GM12874 (cell line): Measurements from ENCODE around the gene RGS6.
A peak's percentile ranks its signal among the peaks of the same experiment; 100 is the strongest.

ENCODE experiments used
- TF ChIP-seq, protein P1 (sequence below): IDR thresholded peaks from 2 replicates; pipeline ENCODE4 v1.5.1; 2011; ENCODE audit warnings: low read depth, mild to moderate bottlenecking, control low read depth, low read length, moderate library complexity; ENCODE audit not compliant: insufficient read depth

The RGS6 gene

DNA sequence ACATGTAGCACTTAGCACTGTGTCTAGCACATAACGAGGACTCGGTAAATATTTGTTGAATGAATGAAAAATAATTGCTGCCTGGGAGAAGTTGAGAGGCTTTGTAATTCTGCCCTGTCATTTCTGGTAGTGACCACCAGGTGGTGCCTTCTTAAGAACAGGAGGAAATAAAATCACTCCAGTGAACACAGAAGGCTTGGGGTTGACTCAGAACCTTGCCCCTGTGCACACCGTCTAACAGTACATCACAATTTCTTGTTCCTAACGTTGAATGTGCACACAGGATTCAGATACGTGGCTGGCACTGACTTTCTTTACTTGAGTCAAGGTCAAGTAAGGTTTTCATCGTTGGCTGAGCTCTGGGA lies 91.8 kb downstream of the RGS6 start:
- TF ChIP-seq, protein P1, sequence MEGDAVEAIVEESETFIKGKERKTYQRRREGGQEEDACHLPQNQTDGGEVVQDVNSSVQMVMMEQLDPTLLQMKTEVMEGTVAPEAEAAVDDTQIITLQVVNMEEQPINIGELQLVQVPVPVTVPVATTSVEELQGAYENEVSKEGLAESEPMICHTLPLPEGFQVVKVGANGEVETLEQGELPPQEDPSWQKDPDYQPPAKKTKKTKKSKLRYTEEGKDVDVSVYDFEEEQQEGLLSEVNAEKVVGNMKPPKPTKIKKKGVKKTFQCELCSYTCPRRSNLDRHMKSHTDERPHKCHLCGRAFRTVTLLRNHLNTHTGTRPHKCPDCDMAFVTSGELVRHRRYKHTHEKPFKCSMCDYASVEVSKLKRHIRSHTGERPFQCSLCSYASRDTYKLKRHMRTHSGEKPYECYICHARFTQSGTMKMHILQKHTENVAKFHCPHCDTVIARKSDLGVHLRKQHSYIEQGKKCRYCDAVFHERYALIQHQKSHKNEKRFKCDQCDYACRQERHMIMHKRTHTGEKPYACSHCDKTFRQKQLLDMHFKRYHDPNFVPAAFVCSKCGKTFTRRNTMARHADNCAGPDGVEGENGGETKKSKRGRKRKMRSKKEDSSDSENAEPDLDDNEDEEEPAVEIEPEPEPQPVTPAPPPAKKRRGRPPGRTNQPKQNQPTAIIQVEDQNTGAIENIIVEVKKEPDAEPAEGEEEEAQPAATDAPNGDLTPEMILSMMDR: peak; percentile 56; the same call in 1 of the 2 replicates

DNA sequence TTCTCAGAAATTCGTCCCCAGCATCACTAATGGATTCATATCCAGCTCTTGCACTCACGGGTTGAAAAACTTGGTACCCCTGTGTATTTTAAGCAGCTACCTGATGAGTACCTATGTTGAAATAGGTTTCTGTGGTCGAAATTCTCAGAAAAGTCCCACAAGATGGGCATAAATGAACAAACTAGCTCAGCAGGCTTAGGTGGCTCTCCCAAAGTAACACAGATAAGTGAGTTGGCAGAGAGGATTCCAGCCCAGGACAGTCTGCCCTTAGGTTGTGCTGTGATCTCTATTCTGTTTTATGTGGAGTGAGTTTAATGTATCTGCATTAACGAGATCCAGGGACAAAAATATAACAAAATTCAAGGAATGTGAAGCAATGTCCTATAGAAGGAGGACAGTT lies 92.3 kb downstream of the RGS6 start:
- TF ChIP-seq, protein P1: no peak

DNA sequence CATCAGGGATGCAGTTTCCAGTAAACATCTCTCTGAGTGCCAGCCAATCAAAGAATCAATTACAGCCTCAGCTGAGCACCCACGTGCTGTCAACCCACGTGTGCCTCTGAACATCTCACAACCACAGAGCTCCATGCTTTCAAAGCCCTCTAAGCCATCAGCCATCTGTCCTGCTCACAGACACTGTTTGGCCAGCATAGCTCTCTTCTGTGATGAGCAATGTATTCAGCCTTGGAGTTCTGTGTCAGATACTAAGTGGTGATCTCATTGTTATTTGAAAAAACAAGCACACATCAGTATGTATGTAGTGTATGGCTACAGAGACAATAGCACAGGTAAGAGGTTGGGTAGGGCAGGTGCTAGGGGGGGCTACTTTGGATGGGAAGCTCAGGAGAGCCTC lies 94.3 kb downstream of the RGS6 start:
- TF ChIP-seq, protein P1: no peak

DNA sequence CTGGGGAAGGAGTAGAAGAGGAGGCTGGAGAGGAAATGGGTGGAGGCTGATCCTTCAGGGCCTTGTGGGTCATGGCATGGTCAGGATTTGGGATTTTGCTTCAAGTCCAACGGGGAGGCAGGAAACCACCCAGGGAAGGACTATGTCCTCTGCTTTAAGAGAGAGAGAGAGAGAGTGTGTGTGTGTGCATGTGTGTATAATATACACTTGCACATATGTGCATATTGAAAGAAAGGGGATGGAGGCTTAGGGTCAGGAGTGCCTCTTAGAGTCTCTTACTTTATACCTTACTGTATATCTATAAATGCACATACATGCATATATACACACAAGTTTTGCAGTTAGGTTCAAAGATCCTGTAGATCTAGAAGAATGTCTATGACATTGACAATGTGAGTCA lies 94.8 kb downstream of the RGS6 start:
- TF ChIP-seq, protein P1: no peak

DNA sequence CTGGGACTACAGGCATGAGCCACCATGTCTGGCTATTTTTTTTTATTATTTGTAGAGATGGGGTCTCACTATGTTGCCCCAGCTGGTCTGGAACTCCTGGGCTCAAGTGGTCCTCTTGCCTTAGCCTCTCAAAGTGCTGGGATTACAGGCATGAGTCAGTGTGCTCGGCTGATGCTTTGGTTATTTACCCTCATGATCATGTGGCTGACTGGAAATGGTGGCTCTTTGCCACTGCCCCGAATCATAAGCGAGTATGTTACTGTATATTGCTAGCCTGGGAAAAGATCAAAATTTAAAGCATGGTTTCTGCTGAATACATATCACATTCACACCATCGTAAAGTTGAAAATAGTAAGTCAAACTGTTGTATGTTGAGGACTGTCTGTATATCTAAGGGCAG lies 101.1 kb downstream of the RGS6 start:
- TF ChIP-seq, protein P1: no peak

DNA sequence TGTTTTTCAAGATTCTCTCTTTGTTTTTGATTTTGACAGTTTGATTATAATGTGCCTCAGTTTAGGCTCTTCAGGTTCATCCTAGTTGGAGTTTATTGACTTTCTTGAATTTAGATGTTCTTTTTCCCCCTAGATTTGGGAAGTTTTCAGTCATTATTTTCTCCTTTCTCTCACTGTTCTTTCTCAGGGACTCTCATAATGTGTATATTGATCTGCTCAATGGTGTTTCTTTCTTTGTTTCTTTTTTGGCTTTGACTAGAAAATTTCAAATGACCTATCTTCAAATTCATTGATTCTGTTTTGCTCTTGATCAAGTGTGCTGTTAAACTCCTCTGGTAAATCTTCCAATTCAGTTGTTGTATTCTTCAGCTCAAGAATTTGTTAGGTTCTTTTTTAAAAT lies 108.3 kb downstream of the RGS6 start:
- TF ChIP-seq, protein P1: no peak

DNA sequence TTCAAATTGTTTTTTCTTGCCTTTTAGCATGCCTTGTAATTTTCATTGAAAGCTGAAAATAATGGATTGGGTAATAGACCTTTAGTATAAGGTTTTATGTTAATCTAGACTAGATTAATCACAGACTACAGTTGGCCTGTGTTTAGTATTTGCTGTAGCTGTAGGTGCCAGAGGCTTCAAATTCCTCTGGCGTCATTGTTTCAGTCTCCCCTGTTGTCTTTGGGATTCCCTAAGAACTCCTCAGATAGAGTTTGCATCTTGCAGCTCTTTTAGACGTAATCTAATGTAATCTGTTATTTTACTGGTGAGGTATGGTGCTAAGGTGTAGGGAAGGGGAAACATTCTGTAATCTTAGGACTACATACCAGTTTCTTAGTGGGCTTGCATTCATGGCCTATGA lies 113.0 kb downstream of the RGS6 start:
- TF ChIP-seq, protein P1: no peak

DNA sequence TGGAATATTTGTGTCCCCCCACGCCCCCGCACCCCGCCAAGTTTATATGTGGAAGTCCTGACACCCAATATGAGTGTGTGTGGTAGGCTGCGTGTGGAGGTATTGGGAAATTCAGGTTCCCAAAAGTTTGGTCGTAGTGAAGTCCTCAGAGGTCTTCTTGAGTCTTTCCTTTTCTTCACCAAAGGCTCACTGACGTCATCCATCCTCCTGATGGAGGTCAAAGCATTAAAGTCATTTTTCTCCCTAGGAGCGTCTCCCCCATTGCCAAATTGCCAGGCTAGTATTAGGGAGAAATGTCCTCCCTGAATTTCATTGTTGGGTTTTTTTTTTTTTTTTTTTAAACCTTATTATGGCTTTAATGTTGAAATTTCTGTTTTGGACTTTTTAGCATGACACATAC lies 113.7 kb downstream of the RGS6 start:
- TF ChIP-seq, protein P1: no peak
